NCI-H69 (cell line): ENCODE data around the gene BCAS3.
"Not testable (repeated sequence)": the region's sequence is repeated elsewhere in the genome, so short reads cannot be mapped to it uniquely, and the experiment has no call there.

ENCODE experiments used
- DNase-seq: peaks from one replicate; lab custom pipeline; 2025; lab: John Stamatoyannopoulos, UW

BCAS3 gene

DNA sequence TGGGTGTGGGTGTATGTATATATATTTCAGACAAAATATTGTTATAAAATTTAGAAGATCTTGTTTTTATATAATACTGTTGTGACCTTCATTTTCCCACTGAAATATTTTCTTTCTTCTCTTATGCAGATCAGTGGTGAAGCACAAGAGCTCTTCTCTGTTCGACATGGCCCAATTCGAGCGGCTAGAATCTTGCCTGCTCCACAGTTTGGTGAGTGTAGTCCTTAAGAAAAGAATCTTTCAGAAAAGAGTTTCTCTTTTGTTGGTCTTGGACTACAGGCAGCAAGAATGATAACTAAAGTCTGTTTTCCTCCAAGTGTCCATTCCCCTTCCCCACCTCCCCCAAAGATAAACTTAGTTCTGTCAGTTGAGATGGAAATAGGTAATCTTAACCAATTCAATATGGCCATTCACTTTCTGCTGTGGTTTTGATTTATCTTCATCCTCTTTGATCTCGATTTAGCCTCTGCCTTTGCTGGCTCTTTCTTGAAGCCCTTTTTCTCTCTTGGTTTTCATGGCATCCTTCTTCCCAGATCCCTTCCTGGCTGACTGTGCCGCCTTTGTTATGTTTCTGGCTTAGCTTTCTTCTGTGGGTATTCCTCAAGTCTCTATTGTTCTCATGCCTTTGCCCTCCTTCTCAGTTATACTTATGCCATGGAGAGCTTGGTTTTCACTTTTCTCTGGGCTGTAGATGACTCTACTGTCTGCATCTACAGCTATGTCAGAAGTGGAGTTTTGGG, 69.6 kb downstream of the BCAS3 start:
- no peak for DNase-seq

DNA sequence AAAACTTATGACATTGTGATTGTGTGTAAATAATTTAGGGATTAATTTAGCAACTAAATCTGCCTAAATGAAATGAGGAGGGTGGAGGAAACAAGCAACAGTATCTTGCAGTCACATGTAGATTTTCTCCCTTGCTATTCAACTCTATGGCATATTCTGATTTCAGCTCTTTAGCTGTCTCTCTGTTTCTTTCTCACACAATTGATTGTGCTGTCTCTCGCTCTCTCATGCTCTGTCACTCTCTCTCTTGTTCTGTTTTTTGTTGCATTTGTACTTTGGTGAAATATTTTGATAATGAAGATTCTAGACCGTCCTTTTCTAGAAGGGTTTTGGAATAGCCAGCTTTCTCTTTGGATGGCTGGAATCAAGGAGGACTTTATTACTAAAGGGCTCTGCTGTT, 70.6 kb downstream of the BCAS3 start:
- DNase-seq = no peak

GRCh38 chr17:60749050-60749449, 71.4 kb downstream of the BCAS3 start:
- no peak for DNase-seq

- no peak for DNase-seq
Measured at GRCh38 chr17:60749708-60750107, 72.1 kb downstream of the BCAS3 start.

DNA sequence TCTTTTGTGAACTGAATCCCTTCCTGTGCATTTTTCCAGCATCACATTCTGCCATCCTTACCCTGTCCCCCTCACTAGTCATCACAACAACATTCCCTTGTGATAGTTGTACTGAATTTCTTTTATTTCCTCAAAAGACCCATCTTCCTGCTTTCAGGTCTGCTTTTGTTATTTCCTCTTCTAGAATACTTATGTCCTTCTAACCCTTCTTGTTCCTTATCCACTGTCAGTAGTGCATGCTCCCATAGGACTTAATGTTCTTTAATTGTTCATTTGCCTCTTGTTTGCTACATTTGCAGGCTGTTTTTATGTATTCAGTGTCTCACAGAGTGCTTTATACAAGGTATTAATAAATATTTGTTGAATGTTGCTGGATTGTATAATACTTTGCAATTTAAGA, 73.0 kb downstream of the BCAS3 start:
- DNase-seq = no peak

GRCh38 chr17:60751884-60752283, 74.2 kb downstream of the BCAS3 start:
- DNase-seq = no peak

GRCh38 chr17:60752873-60753577, 75.4 kb downstream of the BCAS3 start:
- no peak for DNase-seq

DNA sequence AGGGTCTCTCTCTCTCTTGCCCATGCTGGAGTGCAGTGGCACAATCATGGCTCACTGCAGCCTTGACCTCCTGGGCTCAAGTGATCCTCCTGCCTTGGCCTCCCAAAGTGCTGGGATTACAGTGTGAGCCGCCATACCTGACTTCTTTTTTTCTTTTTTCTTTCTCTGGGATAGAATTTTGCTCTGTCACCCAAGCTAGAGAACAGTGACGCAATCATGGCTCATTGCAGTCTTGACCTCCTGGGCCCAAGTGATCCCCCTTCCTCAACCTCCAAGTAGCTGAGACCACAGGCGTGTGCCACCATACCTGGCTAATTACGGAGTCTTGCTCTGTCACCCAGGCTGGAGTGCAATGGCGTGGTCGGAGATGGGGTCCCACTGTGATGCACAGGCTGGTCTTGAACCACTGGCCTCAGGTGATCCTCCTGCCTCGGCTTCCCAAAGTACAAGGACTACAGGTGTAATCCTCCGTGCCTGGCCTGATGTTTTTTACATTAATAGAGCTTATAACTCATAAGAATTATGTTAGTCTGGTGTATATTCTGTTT, 76.5 kb downstream of the BCAS3 start:
- no peak for DNase-seq

DNA sequence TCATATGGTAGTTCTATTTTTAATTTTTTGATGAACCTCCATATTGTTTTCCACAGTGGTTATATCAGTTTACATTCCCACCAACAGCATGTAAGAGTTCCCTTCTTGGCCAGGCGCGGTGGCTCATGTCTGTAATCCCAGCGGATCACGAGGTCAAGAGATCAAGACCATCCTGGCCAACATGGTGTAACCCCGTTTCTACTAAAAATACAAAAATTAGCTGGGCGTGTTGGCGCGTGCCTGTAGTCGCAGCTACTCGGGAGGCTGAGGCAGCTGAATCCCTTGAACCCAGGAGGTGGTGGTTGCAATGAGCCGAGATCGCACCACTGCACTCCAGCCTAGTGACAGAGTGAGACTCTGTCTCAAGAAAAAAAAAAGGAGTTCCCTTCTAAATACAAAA, 79.1 kb downstream of the BCAS3 start:
- not testable (repeated sequence) for DNase-seq

GRCh38 chr17:60757437-60757836, 79.8 kb downstream of the BCAS3 start:
- no peak for DNase-seq

DNA sequence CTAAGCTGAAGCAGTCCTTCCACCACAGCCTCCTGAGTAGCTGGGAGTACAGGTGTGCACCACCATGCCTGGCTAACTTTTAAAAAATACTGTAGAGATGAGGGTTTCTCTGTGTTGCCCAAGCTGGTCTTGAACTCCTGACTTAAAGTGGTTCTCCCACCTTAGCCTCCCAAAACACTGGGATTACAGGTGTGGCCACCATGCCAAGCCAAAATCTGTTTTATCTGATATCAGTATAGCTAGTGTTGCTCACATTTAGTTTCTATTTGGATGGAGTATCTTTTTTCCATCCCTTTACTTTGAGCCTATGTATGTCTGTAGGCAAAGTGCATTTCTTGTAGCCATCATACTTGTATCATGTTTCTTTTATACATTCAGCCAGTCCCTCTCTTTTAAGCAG, 82.1 kb downstream of the BCAS3 start:
- no peak for DNase-seq

GRCh38 chr17:60761301-60761700, 83.7 kb downstream of the BCAS3 start:
- not testable (repeated sequence) for DNase-seq

DNA sequence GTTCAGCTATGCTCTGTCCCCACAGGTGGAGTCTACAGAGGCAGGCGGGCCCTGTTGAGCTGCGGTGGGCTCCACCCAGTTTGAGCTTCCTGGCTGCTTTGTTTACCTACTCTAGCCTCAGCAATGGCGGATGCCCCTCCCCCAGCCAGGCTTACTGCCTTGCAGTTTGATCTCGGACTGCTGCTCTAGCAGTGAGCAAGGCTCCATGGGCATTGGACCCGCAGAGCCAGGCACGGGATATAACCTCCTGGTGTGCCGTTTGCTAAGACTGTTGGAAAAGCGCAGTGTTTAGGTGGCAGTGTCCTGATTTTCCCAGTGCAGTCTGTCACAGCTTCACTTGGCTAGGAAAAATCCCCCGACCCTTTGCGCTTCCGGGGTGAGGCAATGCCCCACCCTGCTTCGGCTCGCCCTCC, 89.1 kb downstream of the BCAS3 start:
- peak; percentile 90 for DNase-seq

- DNase-seq = no peak
Measured at GRCh38 chr17:60767744-60768308, 90.2 kb downstream of the BCAS3 start.

- no peak for DNase-seq
Measured at GRCh38 chr17:60769327-60769726, 91.7 kb downstream of the BCAS3 start.

DNA sequence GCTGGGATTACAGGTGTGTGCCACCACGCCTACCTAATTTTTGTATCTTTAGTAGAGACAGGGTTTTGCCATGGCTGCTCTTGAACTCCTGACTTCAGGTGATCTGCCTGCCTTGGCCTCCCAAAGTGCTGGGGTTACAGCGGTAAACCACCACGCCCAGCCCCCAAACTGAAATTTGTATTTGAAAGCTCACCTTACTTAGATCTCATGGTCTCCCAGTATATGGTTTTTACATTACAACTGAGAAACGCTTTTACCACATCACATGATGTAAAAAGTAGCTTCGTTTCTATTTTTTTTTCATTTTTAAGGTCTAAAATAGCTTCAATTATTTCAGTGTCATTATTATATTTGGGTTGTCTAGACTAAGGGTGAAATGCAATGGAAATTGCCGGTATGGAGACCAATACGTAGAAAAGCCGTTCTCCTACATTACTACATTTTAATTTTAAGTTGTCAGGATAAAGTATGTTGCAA, 93.3 kb downstream of the BCAS3 start:
- no peak for DNase-seq

GRCh38 chr17:60771621-60772020, 94.0 kb downstream of the BCAS3 start:
- DNase-seq = not testable (repeated sequence)

- DNase-seq = no peak
Measured at GRCh38 chr17:60773552-60773951, 95.9 kb downstream of the BCAS3 start.

- DNase-seq = no peak
Measured at GRCh38 chr17:60781880-60782412, 104.3 kb downstream of the BCAS3 start.

DNA sequence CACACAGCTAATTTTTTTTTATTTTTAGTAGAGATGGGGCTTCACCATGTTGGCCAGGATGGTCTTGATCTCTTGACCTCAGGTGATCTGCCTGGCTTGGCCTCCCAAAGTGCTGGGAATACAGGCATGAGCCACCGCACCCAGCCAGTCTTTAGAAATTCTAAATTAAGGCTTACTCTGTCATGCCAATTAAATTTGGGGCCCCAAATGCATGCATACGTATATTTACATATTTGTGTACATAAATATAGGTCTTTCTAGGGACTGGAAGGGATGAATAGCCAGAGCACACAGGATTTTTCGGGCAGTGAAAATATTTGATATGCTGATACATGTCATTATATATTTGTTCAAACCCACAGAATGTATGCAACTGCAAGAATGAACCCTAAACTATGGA, 105.1 kb downstream of the BCAS3 start:
- no peak for DNase-seq

DNA sequence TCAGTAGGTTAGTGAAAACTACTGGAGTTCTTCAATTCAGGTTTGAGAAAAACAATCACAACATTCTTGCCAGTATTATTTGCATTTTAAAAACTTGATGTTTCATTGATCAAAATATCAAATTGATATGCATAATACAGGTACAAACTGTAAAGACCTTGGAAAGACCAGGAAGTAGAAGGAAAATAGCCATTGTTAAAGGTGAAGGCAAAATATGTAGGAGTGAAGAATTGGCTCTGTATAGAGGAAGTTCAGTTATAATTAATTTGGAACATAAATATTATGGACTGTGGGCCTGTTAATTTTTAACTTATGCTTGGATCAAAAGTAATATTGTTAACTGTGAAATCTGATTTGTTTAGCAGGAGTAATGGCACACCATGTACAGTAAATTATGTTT, 112.6 kb downstream of the BCAS3 start:
- no peak for DNase-seq

DNA sequence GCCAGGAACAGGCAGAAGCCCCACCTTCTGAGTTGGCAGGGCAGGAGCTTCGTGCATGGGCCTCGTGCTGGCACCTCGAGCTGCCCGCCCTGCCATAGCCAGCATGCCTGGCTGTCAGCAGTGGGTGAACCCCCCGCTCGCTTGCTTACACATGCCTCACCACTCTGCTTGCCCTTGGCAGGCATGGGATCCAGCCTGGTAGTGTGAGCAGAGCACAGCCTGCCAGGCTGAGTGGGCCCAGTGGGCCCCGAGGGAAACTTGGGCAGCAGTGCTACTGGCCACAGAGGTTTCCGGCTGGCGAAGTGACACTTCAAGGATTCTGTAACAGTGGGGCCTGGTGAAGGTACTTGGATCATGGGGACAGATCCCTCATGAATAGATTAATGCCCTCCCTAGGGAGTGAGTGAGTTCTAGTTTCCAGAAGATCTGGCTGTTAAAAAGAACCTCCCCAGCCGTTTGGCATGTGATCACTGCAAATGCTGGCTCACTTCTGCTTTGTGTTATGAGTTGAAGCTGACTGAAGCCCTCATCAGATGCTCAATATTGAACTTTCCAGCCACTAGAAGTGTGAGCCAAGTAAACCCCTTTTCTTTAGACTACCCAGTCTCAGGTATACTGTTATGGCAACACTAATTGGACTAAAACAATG, 114.7 kb downstream of the BCAS3 start:
- no peak for DNase-seq
